ENCODE data around the gene EPS8L2.

Gene EPS8L2

GRCh38 chr11:705646-706438, at the start of gene EPS8L2:
Gene EPS8L2, plus strand, starts transcription at chr11:706231. Its CDS starts 3,177 bp downstream, at chr11:709408.
- no peak for DNase-seq (ENCODE audit: low read depth in 3 of 3)

GRCh38 chr11:656426-656825, 49.6 kb upstream of the EPS8L2 start:
- no peak for DNase-seq (ENCODE audit: low read depth in 3 of 3)

- no peak for DNase-seq (ENCODE audit: low read depth in 3 of 3)
These were observed 49.2 kb upstream of the EPS8L2 start for GRCh38 chr11:656866-657265.

- no peak for DNase-seq (ENCODE audit: low read depth in 3 of 3)
These were observed 48.3 kb upstream of the EPS8L2 start for GRCh38 chr11:657691-658126.

GRCh38 chr11:659532-660085, 46.4 kb upstream of the EPS8L2 start:
- no peak for DNase-seq (ENCODE audit: low read depth in 3 of 3)

GRCh38 chr11:660281-660680, 45.8 kb upstream of the EPS8L2 start:
- DNase-seq (ENCODE audit: low read depth in 3 of 3): no peak

- no peak for DNase-seq (ENCODE audit: low read depth in 3 of 3)
These were observed 45.2 kb upstream of the EPS8L2 start for GRCh38 chr11:660681-661444.

GRCh38 chr11:662689-663274, 43.2 kb upstream of the EPS8L2 start:
- DNase-seq (ENCODE audit: low read depth in 3 of 3): peak in 2 of 3 experiments; percentile 6 to 40

- no peak for DNase-seq (ENCODE audit: low read depth in 3 of 3)
These were observed 40.8 kb upstream of the EPS8L2 start for GRCh38 chr11:665062-665703.

GRCh38 chr11:665704-666281, 40.2 kb upstream of the EPS8L2 start:
- no peak for DNase-seq (ENCODE audit: low read depth in 3 of 3)

GRCh38 chr11:673866-674265, 32.2 kb upstream of the EPS8L2 start:
- DNase-seq (ENCODE audit: low read depth in 3 of 3): no peak

- no peak for DNase-seq (ENCODE audit: low read depth in 3 of 3)
These were observed 31.6 kb upstream of the EPS8L2 start for GRCh38 chr11:674406-674805.

GRCh38 chr11:678297-678696, 27.7 kb upstream of the EPS8L2 start:
- no peak for DNase-seq (ENCODE audit: low read depth in 3 of 3)

- DNase-seq (ENCODE audit: low read depth in 3 of 3): no peak
These were observed 26.5 kb upstream of the EPS8L2 start for GRCh38 chr11:679271-680207.

- no peak for DNase-seq (ENCODE audit: low read depth in 3 of 3)
These were observed 25.6 kb upstream of the EPS8L2 start for GRCh38 chr11:680476-680875.

GRCh38 chr11:680970-681369, 25.1 kb upstream of the EPS8L2 start:
- no peak for DNase-seq (ENCODE audit: low read depth in 3 of 3)

GRCh38 chr11:686451-687243, 19.4 kb upstream of the EPS8L2 start:
- DNase-seq (ENCODE audit: low read depth in 3 of 3): no peak

- DNase-seq (ENCODE audit: low read depth in 3 of 3): no peak
These were observed 18.3 kb upstream of the EPS8L2 start for GRCh38 chr11:687751-688150.

GRCh38 chr11:688681-689080, 17.4 kb upstream of the EPS8L2 start:
- no peak for DNase-seq (ENCODE audit: low read depth in 3 of 3)

GRCh38 chr11:689625-690024, 16.4 kb upstream of the EPS8L2 start:
- no peak for DNase-seq (ENCODE audit: low read depth in 3 of 3)
